H1 (cell line): Measurements from ENCODE around the gene CASQ2. TPM values are rescaled to one million over a fixed set of nuclear protein-coding genes. Genes with fewer than 3 reads are reported as not detected.

Source experiments
- BACH1 ChIP-seq: IDR thresholded peaks from 2 replicates; pipeline ENCODE4 v1.6.1; 2012; ENCODE audit warnings: low read length, improper control_type of control experiment
- GTF2F1 ChIP-seq: IDR thresholded peaks from 2 replicates; pipeline ENCODE4 v1.6.1; 2012; ENCODE audit warnings: low read depth, low read length, improper control_type of control experiment, borderline replicate concordance
- POLR2A ChIP-seq, 2 experiments: IDR thresholded peaks; 1 replicate in 1 of 2; 2 replicates in 1 of 2; pipeline ENCODE4 v1.6.1; 2011; ENCODE audit warnings: low read depth in 2 of 2, low read length in 2 of 2, mild to moderate bottlenecking in 2 of 2; ENCODE audit errors: control extremely low read depth in 1 of 2
- RAD21 ChIP-seq, 2 experiments: IDR thresholded peaks in 1 of 2; conservative IDR thresholded peaks in 1 of 2; 2 replicates each; pipeline ENCODE4 v1.6.1; 2011; ENCODE audit warnings: low read depth in 2 of 2, low read length in 2 of 2, improper control_type of control experiment in 1 of 2, inconsistent platforms in 1 of 2, mild to moderate bottlenecking in 1 of 2, moderate library complexity in 1 of 2
- RFX5 ChIP-seq: IDR thresholded peaks from 2 replicates; pipeline ENCODE4 v1.6.1; 2011; ENCODE audit warnings: low read depth, low read length, improper control_type of control experiment, borderline replicate concordance
- polyA plus RNA-seq, 7 experiments: library from polyadenylated mRNA; depleted of rRNA in 3 of 7; stranded (reverse) in 5 of 7; unstranded in 2 of 7; fragments of >200 nt in 5 of 7; fragments of 200-250 nt in 2 of 7; gene quantifications; 1 replicate in 5 of 7; 2 replicates in 1 of 7; 4 replicates in 1 of 7; pipeline versions ENCODE4 v1.2.1 to v1.2.3, GENCODE V29; 2011 to 2013; ENCODE audit warnings: missing spikeins in 2 of 7, mixed read lengths in 2 of 7
- total RNA-seq: library from RNA; stranded (reverse); fragmentation: NEBNext Ultra II Directional; extraction: Animal tissue kit (Norgen Biotek cat#: 25700); gene quantifications from 2 replicates; pipeline ENCODE4 v1.2.1, GENCODE V29; 2021

Gene CASQ2
- total and polyA plus RNA-seq, 2 of the 8 experiments (the other 6 are each of a cell fraction or from before 2014, with no cell fraction given): not detected

- TF ChIP-seq BACH1: no peak
- TF ChIP-seq POLR2A (IDR thresholded peaks at IDR 0.05; ENCODE audit: control extremely low read depth in 1 of 2, low read depth in 2 of 2, low read length in 2 of 2): no peak
- TF ChIP-seq RFX5: no peak
- no peak for TF ChIP-seq GTF2F1
- peak; percentile 61 to 68 for TF ChIP-seq RAD21 (IDR thresholded peaks at IDR 0.05 in 1 of 2, conservative IDR thresholded peaks at IDR 0.05 in 1 of 2; ENCODE audit: low read depth in 2 of 2, low read length in 2 of 2)
Observed at GRCh38 chr1:115677565-115677964, 90.9 kb downstream of the CASQ2 start (continued).
